ENCODE measurements around the gene ST7. TPM values are rescaled to one million over a fixed set of nuclear protein-coding genes. Genes with fewer than 3 reads are reported as not detected.

The ST7 gene
- total and polyA plus RNA-seq, 2 experiments from 2014 or later = 9.9 to 18.3 TPM

DNA sequence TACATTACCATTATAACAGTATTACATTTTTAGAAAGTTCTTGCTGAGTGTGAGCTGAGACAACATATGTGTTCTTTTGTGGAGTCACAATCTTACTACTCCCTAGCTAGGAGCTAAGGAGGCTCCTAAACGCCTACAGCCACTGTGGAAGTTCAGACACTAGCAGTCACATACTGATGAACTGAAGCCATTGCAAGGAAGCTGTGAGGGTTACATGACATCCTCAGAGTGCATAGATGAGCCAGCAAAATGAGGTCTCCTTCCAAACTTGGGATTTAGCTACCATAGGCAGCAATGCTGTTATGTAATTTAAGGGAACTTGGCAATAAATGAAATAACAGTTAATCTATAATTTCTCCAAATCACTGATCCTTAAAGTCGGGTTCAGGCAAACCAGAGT, 10.8 kb upstream of the ST7 start:
- H3K27ac ChIP-seq (ENCODE audit: low read depth) = no peak overlapping the region
- TF ChIP-seq JUNB (IDR thresholded peaks at IDR 0.05; ENCODE audit: unreplicated experiment) = no peak
- TF ChIP-seq POLR2AphosphoS5 (IDR thresholded peaks at IDR 0.05; ENCODE audit: low read depth) = no peak
- TF ChIP-seq, protein P1, sequence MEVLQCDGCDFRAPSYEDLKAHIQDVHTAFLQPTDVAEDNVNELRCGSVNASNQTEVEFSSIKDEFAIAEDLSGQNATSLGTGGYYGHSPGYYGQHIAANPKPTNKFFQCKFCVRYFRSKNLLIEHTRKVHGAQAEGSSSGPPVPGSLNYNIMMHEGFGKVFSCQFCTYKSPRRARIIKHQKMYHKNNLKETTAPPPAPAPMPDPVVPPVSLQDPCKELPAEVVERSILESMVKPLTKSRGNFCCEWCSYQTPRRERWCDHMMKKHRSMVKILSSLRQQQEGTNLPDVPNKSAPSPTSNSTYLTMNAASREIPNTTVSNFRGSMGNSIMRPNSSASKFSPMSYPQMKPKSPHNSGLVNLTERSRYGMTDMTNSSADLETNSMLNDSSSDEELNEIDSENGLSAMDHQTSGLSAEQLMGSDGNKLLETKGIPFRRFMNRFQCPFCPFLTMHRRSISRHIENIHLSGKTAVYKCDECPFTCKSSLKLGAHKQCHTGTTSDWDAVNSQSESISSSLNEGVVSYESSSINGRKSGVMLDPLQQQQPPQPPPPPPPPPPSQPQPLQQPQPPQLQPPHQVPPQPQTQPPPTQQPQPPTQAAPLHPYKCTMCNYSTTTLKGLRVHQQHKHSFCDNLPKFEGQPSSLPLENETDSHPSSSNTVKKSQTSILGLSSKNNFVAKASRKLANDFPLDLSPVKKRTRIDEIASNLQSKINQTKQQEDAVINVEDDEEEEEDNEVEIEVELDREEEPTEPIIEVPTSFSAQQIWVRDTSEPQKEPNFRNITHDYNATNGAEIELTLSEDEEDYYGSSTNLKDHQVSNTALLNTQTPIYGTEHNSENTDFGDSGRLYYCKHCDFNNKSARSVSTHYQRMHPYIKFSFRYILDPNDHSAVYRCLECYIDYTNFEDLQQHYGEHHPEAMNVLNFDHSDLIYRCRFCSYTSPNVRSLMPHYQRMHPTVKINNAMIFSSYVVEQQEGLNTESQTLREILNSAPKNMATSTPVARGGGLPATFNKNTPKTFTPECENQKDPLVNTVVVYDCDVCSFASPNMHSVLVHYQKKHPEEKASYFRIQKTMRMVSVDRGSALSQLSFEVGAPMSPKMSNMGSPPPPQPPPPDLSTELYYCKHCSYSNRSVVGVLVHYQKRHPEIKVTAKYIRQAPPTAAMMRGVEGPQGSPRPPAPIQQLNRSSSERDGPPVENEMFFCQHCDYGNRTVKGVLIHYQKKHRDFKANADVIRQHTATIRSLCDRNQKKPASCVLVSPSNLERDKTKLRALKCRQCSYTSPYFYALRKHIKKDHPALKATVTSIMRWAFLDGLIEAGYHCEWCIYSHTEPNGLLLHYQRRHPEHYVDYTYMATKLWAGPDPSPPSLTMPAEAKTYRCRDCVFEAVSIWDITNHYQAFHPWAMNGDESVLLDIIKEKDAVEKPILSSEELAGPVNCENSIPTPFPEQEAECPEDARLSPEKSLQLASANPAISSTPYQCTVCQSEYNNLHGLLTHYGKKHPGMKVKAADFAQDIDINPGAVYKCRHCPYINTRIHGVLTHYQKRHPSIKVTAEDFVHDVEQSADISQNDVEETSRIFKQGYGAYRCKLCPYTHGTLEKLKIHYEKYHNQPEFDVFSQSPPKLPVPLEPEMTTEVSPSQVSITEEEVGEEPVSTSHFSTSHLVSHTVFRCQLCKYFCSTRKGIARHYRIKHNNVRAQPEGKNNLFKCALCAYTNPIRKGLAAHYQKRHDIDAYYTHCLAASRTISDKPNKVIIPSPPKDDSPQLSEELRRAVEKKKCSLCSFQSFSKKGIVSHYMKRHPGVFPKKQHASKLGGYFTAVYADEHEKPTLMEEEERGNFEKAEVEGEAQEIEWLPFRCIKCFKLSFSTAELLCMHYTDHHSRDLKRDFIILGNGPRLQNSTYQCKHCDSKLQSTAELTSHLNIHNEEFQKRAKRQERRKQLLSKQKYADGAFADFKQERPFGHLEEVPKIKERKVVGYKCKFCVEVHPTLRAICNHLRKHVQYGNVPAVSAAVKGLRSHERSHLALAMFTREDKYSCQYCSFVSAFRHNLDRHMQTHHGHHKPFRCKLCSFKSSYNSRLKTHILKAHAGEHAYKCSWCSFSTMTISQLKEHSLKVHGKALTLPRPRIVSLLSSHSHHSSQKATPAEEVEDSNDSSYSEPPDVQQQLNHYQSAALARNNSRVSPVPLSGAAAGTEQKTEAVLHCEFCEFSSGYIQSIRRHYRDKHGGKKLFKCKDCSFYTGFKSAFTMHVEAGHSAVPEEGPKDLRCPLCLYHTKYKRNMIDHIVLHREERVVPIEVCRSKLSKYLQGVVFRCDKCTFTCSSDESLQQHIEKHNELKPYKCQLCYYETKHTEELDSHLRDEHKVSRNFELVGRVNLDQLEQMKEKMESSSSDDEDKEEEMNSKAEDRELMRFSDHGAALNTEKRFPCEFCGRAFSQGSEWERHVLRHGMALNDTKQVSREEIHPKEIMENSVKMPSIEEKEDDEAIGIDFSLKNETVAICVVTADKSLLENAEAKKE (CRISPR knock-in tag; IDR thresholded peaks at IDR 0.05) = no peak
- no peak for TF ChIP-seq EZH2phosphoT487 (IDR thresholded peaks at IDR 0.05; ENCODE audit: unreplicated experiment)
- no peak for TF ChIP-seq ZNF331 (CRISPR knock-in tag; IDR thresholded peaks at IDR 0.05; ENCODE audit: low read depth)
- TF ChIP-seq ZNF114 (CRISPR knock-in tag; IDR thresholded peaks at IDR 0.05) = no peak
- TF ChIP-seq, protein P2, sequence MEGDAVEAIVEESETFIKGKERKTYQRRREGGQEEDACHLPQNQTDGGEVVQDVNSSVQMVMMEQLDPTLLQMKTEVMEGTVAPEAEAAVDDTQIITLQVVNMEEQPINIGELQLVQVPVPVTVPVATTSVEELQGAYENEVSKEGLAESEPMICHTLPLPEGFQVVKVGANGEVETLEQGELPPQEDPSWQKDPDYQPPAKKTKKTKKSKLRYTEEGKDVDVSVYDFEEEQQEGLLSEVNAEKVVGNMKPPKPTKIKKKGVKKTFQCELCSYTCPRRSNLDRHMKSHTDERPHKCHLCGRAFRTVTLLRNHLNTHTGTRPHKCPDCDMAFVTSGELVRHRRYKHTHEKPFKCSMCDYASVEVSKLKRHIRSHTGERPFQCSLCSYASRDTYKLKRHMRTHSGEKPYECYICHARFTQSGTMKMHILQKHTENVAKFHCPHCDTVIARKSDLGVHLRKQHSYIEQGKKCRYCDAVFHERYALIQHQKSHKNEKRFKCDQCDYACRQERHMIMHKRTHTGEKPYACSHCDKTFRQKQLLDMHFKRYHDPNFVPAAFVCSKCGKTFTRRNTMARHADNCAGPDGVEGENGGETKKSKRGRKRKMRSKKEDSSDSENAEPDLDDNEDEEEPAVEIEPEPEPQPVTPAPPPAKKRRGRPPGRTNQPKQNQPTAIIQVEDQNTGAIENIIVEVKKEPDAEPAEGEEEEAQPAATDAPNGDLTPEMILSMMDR (conservative IDR thresholded peaks at IDR 0.05; ENCODE audit: low read depth in 2 of 2) = no peak
- TF ChIP-seq NANOG (IDR thresholded peaks at IDR 0.05; ENCODE audit: borderline replicate concordance) = no peak
- TF ChIP-seq EZH2 (IDR thresholded peaks at IDR 0.05; ENCODE audit: low read depth, unreplicated experiment) = no peak
- no peak overlapping the region for H3K4me3 ChIP-seq
- Mint-ChIP-seq H3K9me3 (no peaks in the 10 kb centered on the region), H3K4me3 (no peak overlapping the region), H3K27me3 (ENCODE audit: insufficient read depth, low read depth, poor library complexity) (peaks cover 6% of the 10 kb centered on the region), H3K36me3 (ENCODE audit: low read depth) (no peaks in the 10 kb centered on the region), H3K4me1 (peaks cover 3% of the 10 kb centered on the region; the same call in 1 of the 3 replicates), H3K27ac (no peak overlapping the region; the same call in 1 of the 2 replicates)
- H3K4me2 ChIP-seq = no peak overlapping the region
- H4K20me1 ChIP-seq (replicated peaks; ENCODE audit: insufficient read depth) = no peaks in the 10 kb centered on the region
- peak; percentile 60 for ATAC-seq
- H3K36me3 ChIP-seq (ENCODE audit: insufficient read depth) = no peaks in the 10 kb centered on the region
- H3K79me2 ChIP-seq (replicated peaks; ENCODE audit: insufficient read depth) = no peaks in the 10 kb centered on the region
- H2AFZ ChIP-seq = 0 out of 2 replicates have a peak overlapping the region, but pooled peaks have one; percentile 12
- DNase-seq (ENCODE audit: low spot score) = no peak
- H3K27me3 ChIP-seq (ENCODE audit: insufficient read depth) = no peaks in the 10 kb centered on the region
- H3F3A ChIP-seq (replicated peaks; ENCODE audit: low read depth) = no peaks in the 10 kb centered on the region
- no peaks in the 10 kb centered on the region for H3K9me2 ChIP-seq (ENCODE audit: insufficient read depth)
- no peaks in the 10 kb centered on the region for H3K4me1 ChIP-seq (ENCODE audit: insufficient read depth)
